CD4-positive, alpha-beta T cell (primary cell): ENCODE measurements around the gene HAUS1. TPM values are rescaled to one million over a fixed set of nuclear protein-coding genes. Genes with fewer than 3 reads are reported as not detected.
"Not testable (repeated sequence)": the region's sequence is repeated elsewhere in the genome, so short reads cannot be mapped to it uniquely, and the experiment has no call there.

Experiments used
- ATAC-seq: fragments of 200-7000 bp; cut with Tn5 transposase; one replicate; pipeline ENCODE4 v1.10.0; 2022; ENCODE audit warnings: mild to moderate bottlenecking; ENCODE audit not compliant: poor library complexity
- CTCF ChIA-PET: fragments of 350-600 bp; sonication (Branson Sonifier 250); formaldehyde crosslinking; loops from one replicate; lab custom pipeline; 2021; ENCODE audit warnings: antibody characterized with exemption, inconsistent platforms; lab: Charles Lee
- POLR2A ChIA-PET: fragments of 350-600 bp; sonication (Branson Sonifier 250); formaldehyde crosslinking; loops from one replicate; lab custom pipeline; 2021; ENCODE audit warnings: antibody characterized with exemption, inconsistent platforms; lab: Charles Lee
- DNase-seq, 14 experiments: peaks; one replicate each; pipeline ENCODE4 v3.0.0-alpha.2; 2013 to 2020; ENCODE audit warnings: mixed read lengths in 2 of 14
- H3K27ac ChIP-seq, 2 donors: one replicate each; pipeline versions ENCODE4 v1.5.1 to v1.7.0; 2013; ENCODE audit warnings: low read length in 2 of 2, low read depth in 1 of 2, mild to moderate bottlenecking in 1 of 2
- H3K27me3 ChIP-seq, 2 experiments: 1 replicate in 1 of 2; 2 replicates in 1 of 2; pipeline versions ENCODE4 v1.6.1 to v1.7.0; 2013; ENCODE audit warnings: low read length in 2 of 2, control low read depth in 1 of 2, mild to moderate bottlenecking in 1 of 2, moderate library complexity in 1 of 2; ENCODE audit not compliant: insufficient read depth in 2 of 2, control insufficient read depth in 1 of 2
- H3K36me3 ChIP-seq: one replicate; pipeline ENCODE4 v1.6.1; 2013; ENCODE audit warnings: low read length, control low read depth; ENCODE audit not compliant: insufficient read depth
- H3K4me1 ChIP-seq: one replicate; pipeline ENCODE4 v1.6.1; 2013; ENCODE audit warnings: low read length, control low read depth; ENCODE audit not compliant: insufficient read depth
- H3K4me3 ChIP-seq: one replicate; pipeline ENCODE4 v1.5.1; 2013; ENCODE audit warnings: mild to moderate bottlenecking, low read length, moderate library complexity
- H3K9me3 ChIP-seq, 2 experiments: 1 replicate in 1 of 2; 2 replicates in 1 of 2; pipeline versions ENCODE4 v1.6.1 to v1.7.0; 2013; ENCODE audit warnings: low read length in 2 of 2, mild to moderate bottlenecking in 2 of 2, control low read depth in 1 of 2, moderate library complexity in 1 of 2; ENCODE audit not compliant: control insufficient read depth in 1 of 2, insufficient read depth in 1 of 2
- H3K27ac Mint-ChIP-seq: one replicate; pipeline ENCODE4 v1.8.0; 2020; ENCODE audit warnings: mixed read lengths
- H3K27me3 Mint-ChIP-seq: one replicate; pipeline ENCODE4 v1.8.0; 2021; ENCODE audit warnings: mixed read lengths
- H3K36me3 Mint-ChIP-seq: one replicate; pipeline ENCODE4 v1.8.0; 2021; ENCODE audit warnings: low read depth, mixed read lengths
- H3K4me1 Mint-ChIP-seq: one replicate; pipeline ENCODE4 v1.8.0; 2021; ENCODE audit warnings: low read depth, mixed read lengths
- H3K4me3 Mint-ChIP-seq: one replicate; pipeline ENCODE4 v1.8.0; 2020; ENCODE audit warnings: mild to moderate bottlenecking, mixed read lengths
- H3K9me3 Mint-ChIP-seq: one replicate; pipeline ENCODE4 v1.8.0; 2020; ENCODE audit warnings: mixed read lengths
- intact Hi-C, 2 experiments: fragments of 100-400 bp; cut with DNase I in 1 of 2; cut with micrococcal nuclease in 1 of 2; formaldehyde crosslinking; loops; one replicate each; pipeline versions ENCODE4 v1.15.1 to v1.9.0; 2023 to 2025; cut with DNase I, micrococcal nuclease
- total RNA-seq, 174 experiments: library from RNA in 2 of 174; stranded (reverse) in 2 of 174; gene quantifications; one replicate each; pipeline ENCODE4 v1.2.3 and lab custom pipeline; 2021 to 2026
- TF ChIP-seq, protein P1 (sequence below): fragments of 200-600 bp; IDR thresholded peaks from one replicate; pipeline ENCODE4 v1.8.0; 2022; ENCODE audit warnings: antibody characterized with exemption, mild to moderate bottlenecking

The HAUS1 gene
- total RNA-seq, 2 experiments from 2014 or later: 8.8 to 10.8 TPM

DNA sequence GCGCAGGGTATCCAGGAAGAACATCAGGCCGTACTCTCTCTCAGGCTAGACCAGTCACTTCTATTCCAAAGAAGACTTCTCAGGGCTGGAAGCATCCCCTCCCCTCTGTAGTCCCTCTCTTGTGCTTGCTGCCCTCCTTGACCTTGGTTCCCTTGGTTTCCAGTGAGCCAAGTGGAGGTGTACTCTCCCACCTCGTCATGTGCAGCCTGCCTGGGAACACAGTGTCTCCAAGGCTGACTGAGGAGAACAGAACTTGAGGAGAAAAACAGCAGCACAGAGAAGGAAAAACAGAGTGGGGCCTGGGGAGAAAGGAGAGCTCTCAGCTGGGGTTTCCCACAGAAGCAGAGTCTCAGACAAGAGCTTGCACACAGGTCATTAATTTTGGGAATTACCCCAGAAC lies 52.7 kb downstream of the HAUS1 start:
- DNase-seq (no peak), ATAC-seq (no peak)
- H3K27ac ChIP-seq: peak overlapping the region; percentile 62 to 84
- Mint-ChIP-seq H3K27me3 (no peaks in the 10 kb centered on the region), H3K9me3 (no peaks in the 10 kb centered on the region), H3K4me1 (peaks cover 75% of the 10 kb centered on the region), H3K4me3 (peak overlapping the region; percentile 42), H3K36me3 (no peaks in the 10 kb centered on the region), H3K27ac (peak overlapping the region; percentile 78)
- TF ChIP-seq, protein P1, sequence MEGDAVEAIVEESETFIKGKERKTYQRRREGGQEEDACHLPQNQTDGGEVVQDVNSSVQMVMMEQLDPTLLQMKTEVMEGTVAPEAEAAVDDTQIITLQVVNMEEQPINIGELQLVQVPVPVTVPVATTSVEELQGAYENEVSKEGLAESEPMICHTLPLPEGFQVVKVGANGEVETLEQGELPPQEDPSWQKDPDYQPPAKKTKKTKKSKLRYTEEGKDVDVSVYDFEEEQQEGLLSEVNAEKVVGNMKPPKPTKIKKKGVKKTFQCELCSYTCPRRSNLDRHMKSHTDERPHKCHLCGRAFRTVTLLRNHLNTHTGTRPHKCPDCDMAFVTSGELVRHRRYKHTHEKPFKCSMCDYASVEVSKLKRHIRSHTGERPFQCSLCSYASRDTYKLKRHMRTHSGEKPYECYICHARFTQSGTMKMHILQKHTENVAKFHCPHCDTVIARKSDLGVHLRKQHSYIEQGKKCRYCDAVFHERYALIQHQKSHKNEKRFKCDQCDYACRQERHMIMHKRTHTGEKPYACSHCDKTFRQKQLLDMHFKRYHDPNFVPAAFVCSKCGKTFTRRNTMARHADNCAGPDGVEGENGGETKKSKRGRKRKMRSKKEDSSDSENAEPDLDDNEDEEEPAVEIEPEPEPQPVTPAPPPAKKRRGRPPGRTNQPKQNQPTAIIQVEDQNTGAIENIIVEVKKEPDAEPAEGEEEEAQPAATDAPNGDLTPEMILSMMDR: no peak
- CTCF ChIA-PET: interaction anchor here (1.6 to 3.9 kb wide), 2 partner anchors 17 to 501 kb away, joined by 5 to 28 read pairs; a partner anchor contains a TSS
- H3K27me3 ChIP-seq: no peaks in the 10 kb centered on the region
- H3K4me3 ChIP-seq: no peak overlapping the region
- H3K36me3 ChIP-seq: no peaks in the 10 kb centered on the region
- intact Hi-C loops: loop anchor here in 1 of 2 experiments (2.0 kb wide), 1 partner anchor 16 kb away; no protein-coding TSS in a partner anchor
- POLR2A ChIA-PET: interaction anchor here (1.5 kb wide), 1 partner anchor 17 kb away, joined by 6 read pairs; a partner anchor contains a TSS
- peaks cover 88% of the 10 kb centered on the region for H3K4me1 ChIP-seq
- H3K9me3 ChIP-seq: peaks cover 0 to 3% of the 10 kb centered on the region in 2 experiments

DNA sequence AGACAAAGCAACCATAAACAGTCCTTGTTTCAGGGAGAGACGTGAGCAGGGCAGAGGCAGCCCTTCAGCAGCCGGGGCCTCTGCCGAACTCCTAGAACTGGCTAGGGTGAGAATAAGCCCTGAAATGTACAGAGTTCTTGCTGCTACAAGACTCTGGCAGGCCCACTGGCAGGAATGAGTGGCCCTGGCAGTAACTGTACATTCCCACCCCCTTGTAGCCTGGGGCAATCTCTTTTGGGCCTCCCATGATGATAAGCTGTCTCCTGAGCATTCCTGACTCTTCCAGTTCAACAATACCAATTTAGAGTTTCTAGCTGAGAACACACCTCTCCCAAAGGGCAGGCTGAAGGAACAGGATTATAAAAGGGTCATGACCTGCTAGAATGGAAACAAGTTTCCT lies 54.3 kb downstream of the HAUS1 start:
- Histone ChIP-seq H3K27me3 (no peaks in the 10 kb centered on the region), H3K36me3 (no peaks in the 10 kb centered on the region), H3K4me3 (no peak overlapping the region), H3K27ac (no peak overlapping the region), H3K4me1 (peaks cover 74% of the 10 kb centered on the region), H3K9me3 (peaks cover 0 to 3% of the 10 kb centered on the region in 2 experiments)
- DNase-seq: no peak
- no peak for ATAC-seq
- peak overlapping the region; percentile 78 for H3K27ac Mint-ChIP-seq
- ChIA-PET CTCF (interaction anchor here (3.9 kb wide), 1 partner anchor 15 kb away, joined by 28 read pairs; a partner anchor contains a TSS), POLR2A (interaction anchor here (1.2 kb wide), 1 partner anchor 15 kb away, joined by 5 read pairs; a partner anchor contains a TSS)
- H3K36me3 Mint-ChIP-seq: no peaks in the 10 kb centered on the region
- H3K4me1 Mint-ChIP-seq: peaks cover 72% of the 10 kb centered on the region
- H3K4me3 Mint-ChIP-seq: no peak overlapping the region
- intact Hi-C loops: no loop called here
- no peaks in the 10 kb centered on the region for H3K27me3 Mint-ChIP-seq
- H3K9me3 Mint-ChIP-seq: no peaks in the 10 kb centered on the region
- TF ChIP-seq, protein P1: no peak

DNA sequence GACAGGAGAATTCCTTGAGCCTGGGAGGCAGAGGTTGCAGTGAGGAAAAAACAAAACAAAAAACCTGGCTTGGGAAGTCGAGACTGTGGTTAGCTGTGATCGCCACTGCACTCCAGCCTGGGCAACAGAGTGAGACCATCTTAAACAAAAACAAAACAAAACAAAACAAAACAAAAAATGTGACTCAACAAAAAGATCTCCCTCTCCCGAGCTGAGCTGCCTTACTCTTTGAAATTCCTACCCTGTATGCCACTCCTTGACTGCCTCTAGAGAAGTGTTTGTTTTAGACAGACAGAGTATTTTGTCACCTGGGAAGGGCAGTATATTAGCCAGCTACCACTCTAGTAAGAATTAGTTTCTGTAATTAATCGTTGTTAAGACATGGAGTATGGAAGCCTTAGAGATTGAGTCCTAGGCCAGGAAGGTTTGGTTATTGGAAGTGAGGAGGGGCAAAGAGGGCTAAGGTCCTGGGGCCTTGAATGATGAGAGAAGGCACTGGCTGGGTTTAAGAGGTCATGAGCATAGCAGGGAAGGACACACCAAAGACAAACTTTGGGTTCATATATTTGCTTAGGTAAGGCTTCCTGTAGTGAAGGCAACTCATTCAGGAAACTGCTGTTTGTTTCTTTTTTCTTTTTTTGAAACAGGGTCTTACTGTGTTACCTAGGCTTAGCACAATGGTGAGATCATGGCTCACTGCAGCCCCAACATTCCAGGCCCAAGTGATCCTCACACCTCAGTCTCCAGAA lies 56.0 kb downstream of the HAUS1 start:
- peak in 1 of 14 experiments; percentile 16 for DNase-seq
- no peaks in the 10 kb centered on the region for H3K9me3 Mint-ChIP-seq
- no peaks in the 10 kb centered on the region for H3K27me3 Mint-ChIP-seq
- H3K27me3 ChIP-seq: no peaks in the 10 kb centered on the region
- H3K9me3 ChIP-seq: no peaks in the 10 kb centered on the region
- no peak overlapping the region for H3K4me3 ChIP-seq
- ChIA-PET POLR2A (no interaction called here), CTCF (interaction anchor here (0.6 to 3.9 kb wide), 2 partner anchors 13 to 52 kb away, joined by 3 to 28 read pairs; a partner anchor contains a TSS)
- peaks cover 57% of the 10 kb centered on the region for H3K4me1 ChIP-seq
- TF ChIP-seq, protein P1: no peak
- peaks cover 56% of the 10 kb centered on the region for H3K4me1 Mint-ChIP-seq
- no peaks in the 10 kb centered on the region for H3K36me3 ChIP-seq
- H3K4me3 Mint-ChIP-seq: no peak overlapping the region
- peak overlapping the region; percentile 8 for H3K27ac Mint-ChIP-seq
- no peak overlapping the region for H3K27ac ChIP-seq
- intact Hi-C loops: no loop called here
- H3K36me3 Mint-ChIP-seq: no peaks in the 10 kb centered on the region
- no peak for ATAC-seq

- H3K9me3 ChIP-seq, H3K27me3 ChIP-seq, H3K27me3 Mint-ChIP-seq, intact Hi-C loops, H3K9me3 Mint-ChIP-seq, H3K36me3 ChIP-seq, H3K4me3 ChIP-seq, ATAC-seq, H3K4me3 Mint-ChIP-seq, H3K27ac Mint-ChIP-seq, H3K36me3 Mint-ChIP-seq, POLR2A ChIA-PET, H3K27ac ChIP-seq, DNase-seq: not testable (repeated sequence)
- CTCF ChIA-PET: interaction anchor here (1.0 kb wide), 1 partner anchor 25 kb away, joined by 3 read pairs; no protein-coding TSS in a partner anchor
- peaks cover 50% of the 10 kb centered on the region for H3K4me1 Mint-ChIP-seq
- peaks cover 51% of the 10 kb centered on the region for H3K4me1 ChIP-seq
Measured at GRCh38 chr18:46160840-46161239, 56.7 kb downstream of the HAUS1 start.
